Femur (tissue), 1 donor: ENCODE measurements around the gene RPL37A.
"Not testable (repeated sequence)": the region's sequence is repeated elsewhere in the genome, so short reads cannot be mapped to it uniquely, and the experiment has no call there.

Source experiments
- DNase-seq: peaks from one replicate; pipeline ENCODE4 v3.0.0-alpha.2; 2017

The RPL37A gene

GRCh38 chr2:216518566-216519119 is 20.0 kb downstream of the RPL37A start:
- not testable (repeated sequence) for DNase-seq

GRCh38 chr2:216519154-216519762 is 20.6 kb downstream of the RPL37A start:
- peak; percentile 74 for DNase-seq

- no peak for DNase-seq
Measured at GRCh38 chr2:216520112-216520511, 21.5 kb downstream of the RPL37A start.

- DNase-seq, result no peak
Measured at GRCh38 chr2:216522892-216523502, 24.4 kb downstream of the RPL37A start.

GRCh38 chr2:216525972-216526371 is 27.3 kb downstream of the RPL37A start:
- DNase-seq, result no peak

GRCh38 chr2:216526939-216527338 is 28.3 kb downstream of the RPL37A start:
- no peak for DNase-seq

GRCh38 chr2:216527600-216527999 is 29.0 kb downstream of the RPL37A start:
- DNase-seq, result no peak

GRCh38 chr2:216532562-216532961 is 33.9 kb downstream of the RPL37A start:
- no peak for DNase-seq

- no peak for DNase-seq
Measured at GRCh38 chr2:216533609-216534008, 35.0 kb downstream of the RPL37A start.

- no peak for DNase-seq
Measured at GRCh38 chr2:216534809-216535208, 36.2 kb downstream of the RPL37A start.

GRCh38 chr2:216535454-216535995 is 36.9 kb downstream of the RPL37A start:
- peak; percentile 41 for DNase-seq

GRCh38 chr2:216536734-216537210 is 38.1 kb downstream of the RPL37A start:
- peak; percentile 50 for DNase-seq

GRCh38 chr2:216537366-216537765 is 38.7 kb downstream of the RPL37A start:
- DNase-seq, result no peak

- DNase-seq, result no peak
Measured at GRCh38 chr2:216538538-216538937, 39.9 kb downstream of the RPL37A start.

GRCh38 chr2:216539120-216539519 is 40.5 kb downstream of the RPL37A start:
- no peak for DNase-seq

- no peak for DNase-seq
Measured at GRCh38 chr2:216539791-216540241, 41.2 kb downstream of the RPL37A start.

GRCh38 chr2:216540920-216541319 is 42.3 kb downstream of the RPL37A start:
- DNase-seq, result no peak

GRCh38 chr2:216541505-216541904 is 42.9 kb downstream of the RPL37A start:
- DNase-seq, result no peak

- no peak for DNase-seq
Measured at GRCh38 chr2:216545359-216545758, 46.7 kb downstream of the RPL37A start.

GRCh38 chr2:216546241-216546640 is 47.6 kb downstream of the RPL37A start:
- no peak for DNase-seq

- DNase-seq, result no peak
Measured at GRCh38 chr2:216546641-216547403, 48.2 kb downstream of the RPL37A start.

GRCh38 chr2:216548901-216549331 is 50.3 kb downstream of the RPL37A start:
- no peak for DNase-seq
